HepG2 (cell line): ENCODE data around the gene TPX2. TPM values are rescaled to one million over a fixed set of nuclear protein-coding genes. Genes with fewer than 3 reads are reported as not detected.

Source experiments
- AFF4 ChIP-seq: sonication (generic); formaldehyde crosslinking; IDR thresholded peaks from 2 replicates; pipeline ENCODE4 v1.4.0; 2020; ENCODE audit warnings: missing genetic modification reagents
- BHLHE40 ChIP-seq: IDR thresholded peaks from 2 replicates; pipeline ENCODE4 v1.6.1; 2011; ENCODE audit warnings: low read length, improper control_type of control experiment
- FOXM1 ChIP-seq: sonication (generic); formaldehyde crosslinking; IDR thresholded peaks from 2 replicates; pipeline ENCODE4 v1.5.0; 2020; ENCODE audit warnings: missing genetic modification reagents
- HMG20A ChIP-seq: IDR thresholded peaks from 2 replicates; pipeline ENCODE4 v1.6.1; 2016; ENCODE audit warnings: borderline replicate concordance
- IRX3 ChIP-seq: sonication (generic); formaldehyde crosslinking; IDR thresholded peaks from 2 replicates; pipeline ENCODE4 v1.8.1; 2023; ENCODE audit warnings: mild to moderate bottlenecking, low read depth, missing genetic modification reagents, borderline replicate concordance
- NFE2L1 ChIP-seq: sonication (generic); formaldehyde crosslinking; IDR thresholded peaks from 2 replicates; pipeline ENCODE4 v1.4.0; 2020; ENCODE audit warnings: missing genetic modification reagents, mild to moderate bottlenecking, borderline replicate concordance
- ZNF354B ChIP-seq: sonication (generic); formaldehyde crosslinking; IDR thresholded peaks from 2 replicates; pipeline ENCODE4 v1.8.0; 2022; ENCODE audit warnings: mild to moderate bottlenecking, missing genetic modification reagents
- ZNF382 ChIP-seq: sonication (generic); formaldehyde crosslinking; IDR thresholded peaks from 2 replicates; pipeline ENCODE4 v1.5.0; 2020; ENCODE audit warnings: missing genetic modification reagents, mild to moderate bottlenecking, borderline replicate concordance
- ZNF737 ChIP-seq: sonication (generic); formaldehyde crosslinking; IDR thresholded peaks from 2 replicates; pipeline ENCODE4 v1.5.0; 2020; ENCODE audit warnings: missing genetic modification reagents, mild to moderate bottlenecking, borderline replicate concordance
- ZNF879 ChIP-seq: sonication (generic); formaldehyde crosslinking; IDR thresholded peaks from 2 replicates; pipeline ENCODE4 v1.8.1; 2023; ENCODE audit warnings: missing genetic modification reagents
- polyA plus RNA-seq, 8 experiments: library from polyadenylated mRNA; depleted of rRNA in 3 of 8; stranded (reverse) in 7 of 8; unstranded in 1 of 8; fragments of >200 nt; fragmentation: Illumina TruSeq in 4 of 8; extraction: Trizol in 4 of 8; gene quantifications; 2 replicates each; pipeline versions ENCODE4 v1.2.1 to v1.2.3, GENCODE V29; 2011 to 2016; ENCODE audit warnings: low read depth in 4 of 8, missing spikeins in 1 of 8, mixed read lengths in 1 of 8; ENCODE audit not compliant: insufficient read depth in 1 of 8
- total RNA-seq, 5 experiments: library from RNA; depleted of rRNA; stranded (reverse); fragments of >200 nt; fragmentation: Illumina TruSeq; extraction: Trizol; gene quantifications; 2 replicates each; pipeline ENCODE4 v1.2.3, GENCODE V29; 2016; ENCODE audit warnings: low read depth in 1 of 5
- TF ChIP-seq, protein P1 (sequence below): sonication (generic); formaldehyde crosslinking; IDR thresholded peaks from one replicate; pipeline ENCODE4 v1.5.1; 2020; ENCODE audit warnings: mild to moderate bottlenecking, missing genetic modification reagents; ENCODE audit errors: not compliant biosample characterization
- TF ChIP-seq, protein P2 (sequence below): sonication (generic); formaldehyde crosslinking; IDR thresholded peaks from 2 replicates; pipeline ENCODE4 v1.4.0; 2020; ENCODE audit warnings: missing genetic modification reagents, borderline replicate concordance

TPX2 gene
- total and polyA plus RNA-seq, 2 of the 13 experiments (the other 11 are each of a cell fraction or from before 2014, with no cell fraction given), result 34.3 to 124 TPM

- TF ChIP-seq ZNF737 (CRISPR knock-in tag) (no peak), ZNF879 (CRISPR knock-in tag) (no peak), FOXM1 (no peak), NFE2L1 (no peak), ZNF382 (CRISPR knock-in tag) (no peak), HMG20A (CRISPR knock-in tag) (peak; percentile 95), BHLHE40 (peak; percentile 29; the same call in 1 of the 2 replicates), IRX3 (peak; percentile 68; the same call in 1 of the 2 replicates), ZNF354B (CRISPR knock-in tag) (peak; percentile 74; the same call in 1 of the 2 replicates), AFF4 (CRISPR knock-in tag) (peak; percentile 92)
- TF ChIP-seq, protein P1, sequence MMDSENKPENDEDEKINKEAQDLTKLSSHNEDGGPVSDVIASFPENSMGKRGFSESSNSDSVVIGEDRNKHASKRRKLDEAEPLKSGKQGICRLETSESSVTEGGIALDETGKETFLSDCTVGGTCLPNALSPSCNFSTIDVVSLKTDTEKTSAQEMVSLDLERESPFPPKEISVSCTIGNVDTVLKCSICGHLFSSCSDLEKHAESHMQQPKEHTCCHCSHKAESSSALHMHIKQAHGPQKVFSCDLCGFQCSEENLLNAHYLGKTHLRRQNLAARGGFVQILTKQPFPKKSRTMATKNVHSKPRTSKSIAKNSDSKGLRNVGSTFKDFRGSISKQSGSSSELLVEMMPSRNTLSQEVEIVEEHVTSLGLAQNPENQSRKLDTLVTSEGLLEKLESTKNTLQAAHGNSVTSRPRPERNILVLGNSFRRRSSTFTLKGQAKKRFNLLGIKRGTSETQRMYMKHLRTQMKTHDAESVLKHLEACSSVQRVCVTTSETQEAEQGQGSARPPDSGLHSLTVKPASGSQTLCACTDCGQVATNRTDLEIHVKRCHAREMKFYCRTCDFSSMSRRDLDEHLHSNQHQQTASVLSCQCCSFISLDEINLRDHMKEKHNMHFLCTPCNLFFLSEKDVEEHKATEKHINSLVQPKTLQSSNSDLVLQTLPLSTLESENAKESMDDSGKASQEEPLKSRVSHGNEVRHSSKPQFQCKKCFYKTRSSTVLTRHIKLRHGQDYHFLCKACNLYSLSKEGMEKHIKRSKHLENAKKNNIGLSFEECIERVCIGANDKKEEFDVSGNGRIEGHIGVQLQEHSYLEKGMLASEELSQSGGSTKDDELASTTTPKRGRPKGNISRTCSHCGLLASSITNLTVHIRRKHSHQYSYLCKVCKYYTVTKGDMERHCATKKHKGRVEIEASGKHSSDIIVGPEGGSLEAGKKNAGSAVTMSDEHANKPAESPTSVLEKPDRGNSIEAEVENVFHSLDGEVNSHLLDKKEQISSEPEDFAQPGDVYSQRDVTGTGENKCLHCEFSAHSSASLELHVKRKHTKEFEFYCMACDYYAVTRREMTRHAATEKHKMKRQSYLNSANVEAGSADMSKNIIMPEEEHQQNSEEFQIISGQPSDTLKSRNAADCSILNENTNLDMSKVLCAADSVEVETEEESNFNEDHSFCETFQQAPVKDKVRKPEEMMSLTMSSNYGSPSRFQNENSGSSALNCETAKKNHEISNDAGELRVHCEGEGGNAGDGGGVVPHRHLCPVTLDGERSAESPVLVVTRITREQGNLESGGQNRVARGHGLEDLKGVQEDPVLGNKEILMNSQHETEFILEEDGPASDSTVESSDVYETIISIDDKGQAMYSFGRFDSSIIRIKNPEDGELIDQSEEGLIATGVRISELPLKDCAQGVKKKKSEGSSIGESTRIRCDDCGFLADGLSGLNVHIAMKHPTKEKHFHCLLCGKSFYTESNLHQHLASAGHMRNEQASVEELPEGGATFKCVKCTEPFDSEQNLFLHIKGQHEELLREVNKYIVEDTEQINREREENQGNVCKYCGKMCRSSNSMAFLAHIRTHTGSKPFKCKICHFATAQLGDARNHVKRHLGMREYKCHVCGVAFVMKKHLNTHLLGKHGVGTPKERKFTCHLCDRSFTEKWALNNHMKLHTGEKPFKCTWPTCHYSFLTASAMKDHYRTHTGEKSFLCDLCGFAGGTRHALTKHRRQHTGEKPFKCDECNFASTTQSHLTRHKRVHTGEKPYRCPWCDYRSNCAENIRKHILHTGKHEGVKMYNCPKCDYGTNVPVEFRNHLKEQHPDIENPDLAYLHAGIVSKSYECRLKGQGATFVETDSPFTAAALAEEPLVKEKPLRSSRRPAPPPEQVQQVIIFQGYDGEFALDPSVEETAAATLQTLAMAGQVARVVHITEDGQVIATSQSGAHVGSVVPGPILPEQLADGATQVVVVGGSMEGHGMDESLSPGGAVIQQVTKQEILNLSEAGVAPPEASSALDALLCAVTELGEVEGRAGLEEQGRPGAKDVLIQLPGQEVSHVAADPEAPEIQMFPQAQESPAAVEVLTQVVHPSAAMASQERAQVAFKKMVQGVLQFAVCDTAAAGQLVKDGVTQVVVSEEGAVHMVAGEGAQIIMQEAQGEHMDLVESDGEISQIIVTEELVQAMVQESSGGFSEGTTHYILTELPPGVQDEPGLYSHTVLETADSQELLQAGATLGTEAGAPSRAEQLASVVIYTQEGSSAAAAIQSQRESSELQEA, result peak; percentile 9
- TF ChIP-seq, protein P2, sequence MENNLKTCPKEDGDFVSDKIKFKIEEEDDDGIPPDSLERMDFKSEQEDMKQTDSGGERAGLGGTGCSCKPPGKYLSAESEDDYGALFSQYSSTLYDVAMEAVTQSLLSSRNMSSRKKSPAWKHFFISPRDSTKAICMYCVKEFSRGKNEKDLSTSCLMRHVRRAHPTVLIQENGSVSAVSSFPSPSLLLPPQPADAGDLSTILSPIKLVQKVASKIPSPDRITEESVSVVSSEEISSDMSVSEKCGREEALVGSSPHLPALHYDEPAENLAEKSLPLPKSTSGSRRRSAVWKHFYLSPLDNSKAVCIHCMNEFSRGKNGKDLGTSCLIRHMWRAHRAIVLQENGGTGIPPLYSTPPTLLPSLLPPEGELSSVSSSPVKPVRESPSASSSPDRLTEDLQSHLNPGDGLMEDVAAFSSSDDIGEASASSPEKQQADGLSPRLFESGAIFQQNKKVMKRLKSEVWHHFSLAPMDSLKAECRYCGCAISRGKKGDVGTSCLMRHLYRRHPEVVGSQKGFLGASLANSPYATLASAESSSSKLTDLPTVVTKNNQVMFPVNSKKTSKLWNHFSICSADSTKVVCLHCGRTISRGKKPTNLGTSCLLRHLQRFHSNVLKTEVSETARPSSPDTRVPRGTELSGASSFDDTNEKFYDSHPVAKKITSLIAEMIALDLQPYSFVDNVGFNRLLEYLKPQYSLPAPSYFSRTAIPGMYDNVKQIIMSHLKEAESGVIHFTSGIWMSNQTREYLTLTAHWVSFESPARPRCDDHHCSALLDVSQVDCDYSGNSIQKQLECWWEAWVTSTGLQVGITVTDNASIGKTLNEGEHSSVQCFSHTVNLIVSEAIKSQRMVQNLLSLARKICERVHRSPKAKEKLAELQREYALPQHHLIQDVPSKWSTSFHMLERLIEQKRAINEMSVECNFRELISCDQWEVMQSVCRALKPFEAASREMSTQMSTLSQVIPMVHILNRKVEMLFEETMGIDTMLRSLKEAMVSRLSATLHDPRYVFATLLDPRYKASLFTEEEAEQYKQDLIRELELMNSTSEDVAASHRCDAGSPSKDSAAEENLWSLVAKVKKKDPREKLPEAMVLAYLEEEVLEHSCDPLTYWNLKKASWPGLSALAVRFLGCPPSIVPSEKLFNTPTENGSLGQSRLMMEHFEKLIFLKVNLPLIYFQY (CRISPR knock-in tag), result peak; percentile 75; the same call in 1 of the 2 replicates
Observed at GRCh38 chr20:31719644-31720485, 19.2 kb upstream of the TPX2 start (continued).
